ENCODE data around the gene THSD7B.

The THSD7B gene

DNA sequence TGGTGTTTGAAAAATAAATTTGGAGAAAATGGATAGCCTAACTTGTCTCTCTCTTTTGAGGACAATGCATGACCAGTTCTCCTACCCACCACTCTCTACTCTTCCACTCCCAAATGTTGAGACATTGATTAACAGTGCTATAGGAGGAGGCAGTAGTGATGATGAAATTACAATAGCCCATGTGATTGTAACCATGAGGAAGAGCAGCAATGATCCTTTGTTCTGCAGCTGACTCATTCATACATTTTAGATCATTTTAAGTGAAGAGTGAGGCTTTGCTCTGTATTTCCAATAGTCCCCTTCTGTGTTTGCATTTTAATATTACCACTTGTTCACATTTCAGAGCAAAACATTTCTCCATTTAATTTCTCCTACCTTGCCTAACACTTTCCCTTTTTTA lies 592.3 kb downstream of the THSD7B start:
- no peak overlapping the region for H3K4me3 ChIP-seq (ENCODE audit: low read depth, low read length)
- TF ChIP-seq CTCF (IDR thresholded peaks at IDR 0.05; ENCODE audit: control insufficient read depth, extremely low read depth, insufficient read depth) = no peak
- DNase-seq (ENCODE audit: low read depth) = no peak

GRCh38 chr2:137367361-137367760 lies 602.0 kb downstream of the THSD7B start:
- H3K4me3 ChIP-seq (ENCODE audit: low read depth, low read length) = no peak overlapping the region
- DNase-seq (ENCODE audit: low read depth) = no peak
- TF ChIP-seq CTCF (IDR thresholded peaks at IDR 0.05; ENCODE audit: control insufficient read depth, extremely low read depth, insufficient read depth) = no peak

DNA sequence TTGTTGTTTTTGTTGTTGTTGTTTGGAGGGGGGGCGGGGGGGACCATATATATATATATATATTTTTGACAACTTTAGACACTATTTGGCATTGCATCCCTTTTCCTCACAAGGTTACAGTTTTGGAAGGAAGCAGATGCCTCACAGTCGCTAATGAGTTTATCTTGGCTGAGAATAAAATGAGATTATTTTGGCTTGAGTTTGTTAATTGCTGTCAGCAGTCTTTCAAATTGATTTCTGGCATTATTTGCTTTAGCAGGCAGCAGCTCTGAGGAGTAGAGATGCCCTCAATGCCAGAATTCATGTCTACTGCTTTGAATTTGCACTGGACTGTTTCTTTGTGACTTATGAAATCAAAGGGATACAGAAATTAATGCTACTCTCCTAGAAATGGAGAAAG lies 603.8 kb downstream of the THSD7B start:
- no peak for DNase-seq (ENCODE audit: low read depth)
- no peak overlapping the region for H3K4me3 ChIP-seq (ENCODE audit: low read depth, low read length)
- no peak for TF ChIP-seq CTCF (IDR thresholded peaks at IDR 0.05; ENCODE audit: control insufficient read depth, extremely low read depth, insufficient read depth)

DNA sequence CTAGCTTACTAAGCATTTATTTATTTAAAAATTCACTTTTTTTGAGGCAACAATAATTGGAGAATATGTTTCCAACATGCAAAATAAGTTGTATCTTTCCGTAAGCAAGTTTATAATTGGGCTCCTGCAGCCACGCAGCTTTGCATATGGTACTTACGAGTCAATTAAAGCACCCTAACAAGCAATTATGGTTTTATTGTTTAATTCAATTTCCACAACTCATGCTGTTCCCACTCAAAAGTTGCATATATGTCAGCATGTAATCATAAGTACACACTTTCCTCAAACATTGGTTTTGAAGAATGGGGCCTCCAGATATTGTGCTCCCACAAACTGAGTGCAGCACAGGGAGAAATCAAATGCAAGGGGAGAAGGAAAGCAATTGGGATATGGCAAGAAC lies 613.8 kb downstream of the THSD7B start:
- no peak overlapping the region for H3K4me3 ChIP-seq (ENCODE audit: low read depth, low read length)
- TF ChIP-seq CTCF (IDR thresholded peaks at IDR 0.05; ENCODE audit: control insufficient read depth, extremely low read depth, insufficient read depth) = no peak
- no peak for DNase-seq (ENCODE audit: low read depth)

- no peak for DNase-seq (ENCODE audit: low read depth)
- no peak for TF ChIP-seq CTCF (IDR thresholded peaks at IDR 0.05; ENCODE audit: control insufficient read depth, extremely low read depth, insufficient read depth)
- no peak overlapping the region for H3K4me3 ChIP-seq (ENCODE audit: low read depth, low read length)
Measured at GRCh38 chr2:137380610-137381009, 615.3 kb downstream of the THSD7B start.

DNA sequence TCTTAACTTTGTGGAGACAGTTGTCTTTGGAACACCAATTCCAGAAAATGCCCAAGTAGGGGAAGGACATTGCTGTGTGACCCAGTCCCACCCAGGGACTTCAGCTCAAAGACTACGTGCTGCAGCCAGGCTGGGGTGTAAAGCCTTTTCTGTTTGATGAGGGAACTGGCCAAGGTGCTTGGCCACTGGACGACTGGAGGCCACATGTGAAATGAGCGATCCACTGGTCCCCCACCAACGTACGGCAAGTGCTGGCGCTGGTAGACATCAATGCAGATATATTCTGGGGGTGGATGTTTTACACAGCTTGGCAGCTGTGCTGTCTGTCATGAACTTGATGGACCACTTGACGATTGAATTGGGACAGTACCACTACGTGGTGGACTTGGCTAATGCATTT lies 616.4 kb downstream of the THSD7B start:
- no peak for TF ChIP-seq CTCF (IDR thresholded peaks at IDR 0.05; ENCODE audit: control insufficient read depth, extremely low read depth, insufficient read depth)
- no peak for DNase-seq (ENCODE audit: low read depth)
- no peak overlapping the region for H3K4me3 ChIP-seq (ENCODE audit: low read depth, low read length)

DNA sequence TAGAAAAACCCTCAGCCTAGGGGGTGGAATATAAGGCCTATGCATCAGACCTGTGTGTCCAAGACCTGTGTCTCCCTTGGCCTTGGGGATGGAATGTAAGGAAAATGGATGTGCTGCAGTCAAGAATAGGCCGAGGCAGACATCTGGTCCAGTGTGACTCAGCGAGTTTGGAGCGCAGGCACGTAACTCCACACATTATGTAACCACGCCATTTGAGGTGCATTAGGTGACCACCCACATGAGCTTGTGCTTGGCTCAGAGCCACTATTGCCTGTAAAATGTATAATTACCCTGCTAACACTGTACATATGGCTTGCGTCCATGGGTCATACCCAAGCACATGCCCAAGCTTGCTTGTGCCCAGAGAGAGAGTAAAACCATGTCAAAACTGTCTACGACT lies 618.0 kb downstream of the THSD7B start:
- no peak overlapping the region for H3K4me3 ChIP-seq (ENCODE audit: low read depth, low read length)
- TF ChIP-seq CTCF (IDR thresholded peaks at IDR 0.05; ENCODE audit: control insufficient read depth, extremely low read depth, insufficient read depth) = no peak
- DNase-seq (ENCODE audit: low read depth) = no peak

All from LNCaP clone FGC (cell line).